Spinal cord (tissue), 10 donors: ENCODE data around the gene RHBDL3. TPM values are rescaled to one million over a fixed set of nuclear protein-coding genes. Genes with fewer than 3 reads are reported as not detected.

Experiments
- DNase-seq, 6 donors: peaks; one replicate each; pipeline versions ENCODE4 v3.0.0 to v3.0.0-alpha.2; 2013 to 2015; ENCODE audit warnings: low spot score in 6 of 6, low read depth in 4 of 6
- H3K27ac ChIP-seq: one replicate; pipeline ENCODE4 v1.5.1; 2013; ENCODE audit warnings: low read depth, low read length, control low read depth
- H3K27me3 ChIP-seq: one replicate; pipeline ENCODE4 v1.6.1; 2013; ENCODE audit warnings: low read length; ENCODE audit not compliant: control insufficient read depth, insufficient read depth
- H3K36me3 ChIP-seq: one replicate; pipeline ENCODE4 v1.6.1; 2013; ENCODE audit warnings: low read length; ENCODE audit not compliant: control insufficient read depth, insufficient read depth
- H3K4me1 ChIP-seq: one replicate; pipeline ENCODE4 v1.6.1; 2013; ENCODE audit warnings: low read length; ENCODE audit not compliant: control insufficient read depth, insufficient read depth
- H3K4me3 ChIP-seq: one replicate; pipeline ENCODE4 v1.5.1; 2013; ENCODE audit warnings: low read depth, low read length, control low read depth
- H3K9me3 ChIP-seq: one replicate; pipeline ENCODE4 v1.6.1; 2013; ENCODE audit warnings: low read length; ENCODE audit not compliant: control insufficient read depth, insufficient read depth
- WGBS: methylation state at CpG from one replicate; pipeline ENCODE4 v1.1.5; 2013; ENCODE audit warnings: missing lambda C conversion rate; ENCODE audit not compliant: insufficient coverage; 5-methylcytosine and 5-hydroxymethylcytosine counted together
- polyA plus RNA-seq, 2 donors: library from polyadenylated mRNA; unstranded; fragments of 120-200 nt; gene quantifications; one replicate each; pipeline ENCODE4 v1.2.1, GENCODE V29; 2013; ENCODE audit not compliant: insufficient read length in 2 of 2
- total RNA-seq, 2 donors: library from RNA; depleted of rRNA in 1 of 2; stranded (reverse); fragments of 120-200 nt in 1 of 2; fragments of >200 nt in 1 of 2; gene quantifications; one replicate each; pipeline versions ENCODE4 v1.2.3 to v1.2.4, GENCODE V29; 2013 to 2014
- donor health status: healthy.

The RHBDL3 gene
- total and polyA plus RNA-seq, 4 donors: 8.9 to 43.7 (median 24.6) TPM

- H3K4me1 ChIP-seq: peaks cover under 1% of the 10 kb centered on the region
- H3K27me3 ChIP-seq: no peaks in the 10 kb centered on the region
- no peak overlapping the region for H3K27ac ChIP-seq
- peaks cover 8% of the 10 kb centered on the region for H3K36me3 ChIP-seq
- no peak overlapping the region for H3K4me3 ChIP-seq
- peak in 1 of 6 donors; percentile 75 for DNase-seq
- H3K9me3 ChIP-seq: no peaks in the 10 kb centered on the region
- WGBS: 60% methylated on average over 1 of the region's 3 CpGs
Measured at GRCh38 chr17:32330147-32330546, 64.5 kb downstream of the RHBDL3 start.

- Histone ChIP-seq H3K36me3 (peaks cover 12% of the 10 kb centered on the region), H3K4me1 (no peaks in the 10 kb centered on the region), H3K27me3 (no peaks in the 10 kb centered on the region), H3K4me3 (no peak overlapping the region), H3K9me3 (no peaks in the 10 kb centered on the region), H3K27ac (no peak overlapping the region)
- no peak for DNase-seq
- 80% methylated on average over 1 of the region's 3 CpGs for WGBS
Measured at GRCh38 chr17:32331243-32332040, 65.8 kb downstream of the RHBDL3 start.

- Histone ChIP-seq H3K4me1 (no peaks in the 10 kb centered on the region), H3K36me3 (peaks cover 27% of the 10 kb centered on the region), H3K4me3 (no peak overlapping the region), H3K27ac (no peak overlapping the region), H3K9me3 (no peaks in the 10 kb centered on the region), H3K27me3 (no peaks in the 10 kb centered on the region)
- no peak for DNase-seq
- no CpG with 5 or more reads among the region's 2 CpGs for WGBS
Measured at GRCh38 chr17:32333187-32333586, 67.6 kb downstream of the RHBDL3 start.

- H3K27ac ChIP-seq: no peak overlapping the region
- no peak for DNase-seq
- peaks cover 29% of the 10 kb centered on the region for H3K36me3 ChIP-seq
- H3K4me1 ChIP-seq: no peaks in the 10 kb centered on the region
- H3K4me3 ChIP-seq: no peak overlapping the region
- no peaks in the 10 kb centered on the region for H3K27me3 ChIP-seq
- H3K9me3 ChIP-seq: no peaks in the 10 kb centered on the region
Measured at GRCh38 chr17:32335046-32335445, 69.4 kb downstream of the RHBDL3 start.

GRCh38 chr17:32335687-32336086, 70.1 kb downstream of the RHBDL3 start:
- no peak overlapping the region for H3K27ac ChIP-seq
- DNase-seq: peak in 1 of 6 donors; percentile 86
- peaks cover 29% of the 10 kb centered on the region for H3K36me3 ChIP-seq
- no CpG with 5 or more reads among the region's 4 CpGs for WGBS
- H3K9me3 ChIP-seq: no peaks in the 10 kb centered on the region
- no peak overlapping the region for H3K4me3 ChIP-seq
- no peaks in the 10 kb centered on the region for H3K27me3 ChIP-seq
- H3K4me1 ChIP-seq: peaks cover 2% of the 10 kb centered on the region

- Histone ChIP-seq H3K4me1 (peaks cover 12% of the 10 kb centered on the region), H3K27me3 (no peaks in the 10 kb centered on the region), H3K27ac (peak overlapping the region; percentile 48), H3K9me3 (no peaks in the 10 kb centered on the region), H3K4me3 (peak overlapping the region; percentile 67), H3K36me3 (peaks cover 18% of the 10 kb centered on the region)
- 3% methylated on average over 8 of the region's 13 CpGs for WGBS
- peak in 2 of 6 donors; percentile 67 to 79 for DNase-seq
Measured at GRCh38 chr17:32341141-32341856, 75.7 kb downstream of the RHBDL3 start.

- Histone ChIP-seq H3K27me3 (no peaks in the 10 kb centered on the region), H3K36me3 (peaks cover 13% of the 10 kb centered on the region), H3K27ac (peak within 1 kb of the TSS; percentile 85), H3K4me1 (peaks cover 12% of the 10 kb centered on the region), H3K4me3 (peak within 1 kb of the TSS; percentile 67), H3K9me3 (no peaks in the 10 kb centered on the region)
- WGBS: 0% methylated on average over 36 of the region's 47 CpGs
- DNase-seq: peak; percentile 59 to 94 (median 66)
Measured at GRCh38 chr17:32341857-32342602, 76.4 kb downstream of the RHBDL3 start, which contains the start of gene C17orf75. Gene C17orf75, minus strand, starts transcription at chr17:32342173. Its CDS starts 34 bp downstream, at chr17:32342139.

- Histone ChIP-seq H3K4me3 (peak overlapping the region; percentile 67), H3K4me1 (peaks cover 12% of the 10 kb centered on the region), H3K9me3 (no peaks in the 10 kb centered on the region), H3K27ac (peak overlapping the region; percentile 85), H3K36me3 (peaks cover 6% of the 10 kb centered on the region), H3K27me3 (no peaks in the 10 kb centered on the region)
- 60% methylated on average over 8 of the region's 14 CpGs for WGBS
- DNase-seq: no peak
Measured at GRCh38 chr17:32342603-32343325, 77.1 kb downstream of the RHBDL3 start.
